ENCODE results near the gene RASGRF1.
A peak's percentile ranks its signal among the peaks of the same experiment; 100 is the strongest.

The RASGRF1 gene

DNA sequence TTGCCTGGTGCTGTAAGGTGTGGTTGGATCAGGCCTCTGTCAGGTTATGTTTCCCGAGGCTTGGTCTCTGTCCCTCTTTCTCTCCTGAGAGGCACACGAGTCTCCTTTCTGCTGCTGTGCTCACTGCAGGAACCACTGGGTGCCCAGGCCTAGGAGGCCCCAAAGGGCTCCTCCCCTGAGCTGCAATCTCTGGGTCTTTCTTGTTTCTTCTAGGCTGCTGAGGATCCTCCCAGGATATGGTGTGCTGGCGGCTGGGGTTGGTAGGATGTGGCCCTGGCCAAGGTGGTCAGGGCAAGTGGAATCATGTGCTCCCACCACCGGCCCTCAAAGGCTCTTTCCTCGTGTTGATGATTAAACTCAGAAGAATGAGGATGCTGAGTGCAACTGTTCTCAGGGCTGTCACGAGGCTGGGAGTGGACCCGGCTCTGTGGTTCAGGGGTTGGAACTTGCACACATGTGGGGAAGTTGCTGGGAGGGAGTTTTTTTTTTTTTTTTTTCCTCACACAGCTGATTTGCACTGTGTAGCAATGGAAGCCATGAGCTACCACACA lies 102.1 kb downstream of the RASGRF1 start:
- H3K4me3 ChIP-seq (ENCODE audit: control insufficient read depth, low read depth, low read length) = no peak overlapping the region
- DNase-seq (ENCODE audit: low read depth) = peak; percentile 95
- no peak for TF ChIP-seq CTCF (conservative IDR thresholded peaks at IDR 0.05; ENCODE audit: control insufficient read depth, insufficient read depth, low read depth, low read length)

DNA sequence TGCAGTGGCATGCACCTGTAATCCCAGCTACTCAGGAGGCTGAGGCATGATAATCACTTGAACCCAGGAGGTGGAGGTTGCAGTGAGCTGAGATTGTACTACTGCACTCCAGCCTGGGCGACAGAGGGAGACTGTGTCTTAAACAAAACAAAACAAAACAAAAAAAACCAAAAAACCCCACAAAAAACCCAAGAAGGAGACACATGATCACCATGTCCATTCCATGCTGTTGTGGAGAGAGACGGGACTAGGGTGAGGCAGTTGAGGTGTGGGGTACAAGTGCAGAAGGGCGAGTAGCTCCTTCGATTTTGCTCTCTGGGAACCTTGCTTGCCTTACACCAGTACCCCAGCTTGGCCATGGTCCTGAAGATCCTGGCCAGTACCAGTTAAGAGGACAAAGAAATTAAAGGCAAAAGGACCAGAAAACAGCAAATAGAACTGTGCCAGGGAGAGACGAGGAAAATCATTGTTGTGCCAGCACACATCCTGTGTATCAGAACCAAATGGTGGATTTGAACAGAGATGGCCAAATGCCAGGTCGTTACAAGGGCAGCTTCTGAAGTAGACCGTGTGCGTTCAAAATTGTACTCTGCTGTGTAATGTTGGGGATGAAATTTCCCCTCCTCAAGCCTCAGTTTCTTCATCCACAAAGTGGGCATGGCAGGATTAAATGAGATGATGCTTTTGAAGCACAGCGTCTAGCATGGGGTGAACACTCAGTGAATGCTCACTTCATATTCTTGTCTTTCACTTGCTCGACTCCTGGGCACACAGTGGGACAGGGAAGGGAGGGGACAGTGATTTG lies 102.8 kb downstream of the RASGRF1 start:
- no peak for TF ChIP-seq CTCF (conservative IDR thresholded peaks at IDR 0.05; ENCODE audit: control insufficient read depth, insufficient read depth, low read depth, low read length)
- peak; percentile 18 for DNase-seq (ENCODE audit: low read depth)
- H3K4me3 ChIP-seq (ENCODE audit: control insufficient read depth, low read depth, low read length) = no peak overlapping the region

DNA sequence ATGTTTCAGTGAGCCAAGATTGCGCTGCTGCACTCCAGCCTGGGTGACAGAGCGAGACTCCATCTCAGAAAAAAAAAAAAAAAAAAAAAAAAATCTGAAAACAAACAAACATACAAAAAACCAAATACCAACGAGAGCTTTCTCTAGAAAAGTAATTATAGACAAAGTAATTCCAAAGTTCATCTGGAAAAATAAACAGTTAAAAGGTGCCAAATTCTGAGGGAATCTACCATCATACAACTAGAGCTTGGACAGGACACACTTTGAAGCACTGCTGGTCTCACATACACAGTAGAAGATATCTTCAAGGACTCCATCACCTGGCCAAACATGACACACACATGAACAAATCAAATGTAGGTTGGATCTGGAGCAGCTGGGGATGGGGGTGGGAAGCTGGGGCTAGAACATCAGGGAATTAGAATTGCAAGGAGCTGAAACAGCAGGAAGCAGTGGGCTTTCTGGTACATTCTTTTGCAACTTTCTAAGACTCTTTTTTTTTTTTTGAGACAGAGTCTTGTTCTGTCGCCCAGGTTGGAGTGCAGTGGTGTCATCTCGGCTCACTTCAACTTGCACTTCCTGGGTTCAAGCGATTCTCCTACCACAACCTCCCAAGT lies 104.6 kb downstream of the RASGRF1 start:
- no peak overlapping the region for H3K4me3 ChIP-seq (ENCODE audit: control insufficient read depth, low read depth, low read length)
- no peak for DNase-seq (ENCODE audit: low read depth)
- no peak for TF ChIP-seq CTCF (conservative IDR thresholded peaks at IDR 0.05; ENCODE audit: control insufficient read depth, insufficient read depth, low read depth, low read length)

GRCh38 chr15:78984041-78984440 lies 106.5 kb downstream of the RASGRF1 start:
- no peak for DNase-seq (ENCODE audit: low read depth)
- no peak for TF ChIP-seq CTCF (conservative IDR thresholded peaks at IDR 0.05; ENCODE audit: control insufficient read depth, insufficient read depth, low read depth, low read length)
- H3K4me3 ChIP-seq (ENCODE audit: control insufficient read depth, low read depth, low read length) = no peak overlapping the region

DNA sequence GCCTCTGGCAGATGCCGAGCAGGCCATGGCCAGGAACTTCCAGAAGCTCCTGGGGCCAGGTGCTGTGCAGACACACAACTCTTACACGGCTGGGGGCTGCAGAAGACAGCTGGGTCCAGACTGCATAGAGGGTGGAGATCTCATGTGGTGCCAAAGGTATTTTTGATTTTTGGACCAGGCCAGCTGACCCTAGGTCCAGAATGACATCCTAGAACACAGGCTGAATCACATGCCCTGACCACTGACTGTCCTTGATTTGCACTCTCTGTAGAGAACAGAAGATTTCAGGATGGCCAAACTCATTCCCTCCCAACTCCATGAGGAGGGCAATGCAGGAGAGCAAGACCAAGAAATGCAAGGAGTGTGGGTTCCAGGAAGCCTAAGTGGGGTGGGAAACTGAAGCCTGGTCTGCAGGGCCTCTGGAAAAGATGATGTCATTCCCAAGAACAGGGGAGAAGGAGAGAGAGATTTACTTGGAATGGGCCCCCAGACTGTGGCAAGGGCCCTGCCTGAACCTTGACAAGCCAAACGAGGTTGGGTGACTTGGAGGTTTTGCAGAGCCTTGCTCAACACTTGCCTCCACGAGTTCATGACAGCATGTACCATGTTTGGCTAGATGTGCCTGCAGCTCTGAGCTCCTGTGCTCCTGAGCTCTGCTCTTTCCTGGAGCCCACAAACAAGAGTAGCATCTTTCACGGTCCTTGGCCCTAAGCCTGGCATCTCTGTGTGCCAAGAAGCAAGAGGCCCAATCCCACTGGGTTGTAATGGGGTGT lies 107.2 kb downstream of the RASGRF1 start:
- TF ChIP-seq CTCF (conservative IDR thresholded peaks at IDR 0.05; ENCODE audit: control insufficient read depth, insufficient read depth, low read depth, low read length) = no peak

DNA sequence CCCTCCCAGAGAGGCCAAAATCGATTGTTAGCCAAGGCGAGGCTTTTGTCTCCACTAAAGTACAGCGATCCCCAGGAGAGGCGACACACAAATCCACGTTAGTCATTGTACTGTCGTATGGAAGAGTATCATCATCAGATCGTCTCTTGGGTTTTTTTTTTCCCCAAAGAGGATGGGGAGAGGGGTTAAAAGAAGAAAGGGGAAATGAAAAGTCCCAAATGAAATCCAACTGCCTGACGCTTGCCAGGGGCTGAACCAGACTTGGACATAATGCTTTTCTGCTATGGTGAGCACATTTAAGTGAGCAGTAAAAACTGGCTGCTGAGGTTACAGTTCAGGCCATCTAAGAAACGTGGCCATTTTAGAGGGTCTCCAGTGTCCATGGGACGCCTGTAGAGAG lies 107.8 kb downstream of the RASGRF1 start:
- no peak for DNase-seq (ENCODE audit: low read depth)
- TF ChIP-seq CTCF (conservative IDR thresholded peaks at IDR 0.05; ENCODE audit: control insufficient read depth, insufficient read depth, low read depth, low read length) = no peak
- H3K4me3 ChIP-seq (ENCODE audit: control insufficient read depth, low read depth, low read length) = no peak overlapping the region

More for the DNA sequence above, 107.2 kb downstream of the RASGRF1 start:
- H3K4me3 ChIP-seq (ENCODE audit: control insufficient read depth, low read depth, low read length) = no peak overlapping the region
- DNase-seq (ENCODE audit: low read depth) = no peak

Measured in fibroblast of mammary gland (primary cell).